GM19043 (cell line): Measurements from ENCODE around the gene MYO18A.
"Not testable (repeated sequence)": the region's sequence is repeated elsewhere in the genome, so short reads cannot be mapped to it uniquely, and the experiment has no call there.

Experiments used
- ATAC-seq: cut with Tn5 transposase; IDR thresholded peaks from one replicate; pipeline ENCODE4 v1.9.1; 2021; ENCODE audit warnings: low read depth; ENCODE audit not compliant: unreplicated experiment

MYO18A gene, protein sequence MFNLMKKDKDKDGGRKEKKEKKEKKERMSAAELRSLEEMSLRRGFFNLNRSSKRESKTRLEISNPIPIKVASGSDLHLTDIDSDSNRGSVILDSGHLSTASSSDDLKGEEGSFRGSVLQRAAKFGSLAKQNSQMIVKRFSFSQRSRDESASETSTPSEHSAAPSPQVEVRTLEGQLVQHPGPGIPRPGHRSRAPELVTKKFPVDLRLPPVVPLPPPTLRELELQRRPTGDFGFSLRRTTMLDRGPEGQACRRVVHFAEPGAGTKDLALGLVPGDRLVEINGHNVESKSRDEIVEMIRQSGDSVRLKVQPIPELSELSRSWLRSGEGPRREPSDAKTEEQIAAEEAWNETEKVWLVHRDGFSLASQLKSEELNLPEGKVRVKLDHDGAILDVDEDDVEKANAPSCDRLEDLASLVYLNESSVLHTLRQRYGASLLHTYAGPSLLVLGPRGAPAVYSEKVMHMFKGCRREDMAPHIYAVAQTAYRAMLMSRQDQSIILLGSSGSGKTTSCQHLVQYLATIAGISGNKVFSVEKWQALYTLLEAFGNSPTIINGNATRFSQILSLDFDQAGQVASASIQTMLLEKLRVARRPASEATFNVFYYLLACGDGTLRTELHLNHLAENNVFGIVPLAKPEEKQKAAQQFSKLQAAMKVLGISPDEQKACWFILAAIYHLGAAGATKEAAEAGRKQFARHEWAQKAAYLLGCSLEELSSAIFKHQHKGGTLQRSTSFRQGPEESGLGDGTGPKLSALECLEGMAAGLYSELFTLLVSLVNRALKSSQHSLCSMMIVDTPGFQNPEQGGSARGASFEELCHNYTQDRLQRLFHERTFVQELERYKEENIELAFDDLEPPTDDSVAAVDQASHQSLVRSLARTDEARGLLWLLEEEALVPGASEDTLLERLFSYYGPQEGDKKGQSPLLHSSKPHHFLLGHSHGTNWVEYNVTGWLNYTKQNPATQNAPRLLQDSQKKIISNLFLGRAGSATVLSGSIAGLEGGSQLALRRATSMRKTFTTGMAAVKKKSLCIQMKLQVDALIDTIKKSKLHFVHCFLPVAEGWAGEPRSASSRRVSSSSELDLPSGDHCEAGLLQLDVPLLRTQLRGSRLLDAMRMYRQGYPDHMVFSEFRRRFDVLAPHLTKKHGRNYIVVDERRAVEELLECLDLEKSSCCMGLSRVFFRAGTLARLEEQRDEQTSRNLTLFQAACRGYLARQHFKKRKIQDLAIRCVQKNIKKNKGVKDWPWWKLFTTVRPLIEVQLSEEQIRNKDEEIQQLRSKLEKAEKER (N-terminal part only)

DNA sequence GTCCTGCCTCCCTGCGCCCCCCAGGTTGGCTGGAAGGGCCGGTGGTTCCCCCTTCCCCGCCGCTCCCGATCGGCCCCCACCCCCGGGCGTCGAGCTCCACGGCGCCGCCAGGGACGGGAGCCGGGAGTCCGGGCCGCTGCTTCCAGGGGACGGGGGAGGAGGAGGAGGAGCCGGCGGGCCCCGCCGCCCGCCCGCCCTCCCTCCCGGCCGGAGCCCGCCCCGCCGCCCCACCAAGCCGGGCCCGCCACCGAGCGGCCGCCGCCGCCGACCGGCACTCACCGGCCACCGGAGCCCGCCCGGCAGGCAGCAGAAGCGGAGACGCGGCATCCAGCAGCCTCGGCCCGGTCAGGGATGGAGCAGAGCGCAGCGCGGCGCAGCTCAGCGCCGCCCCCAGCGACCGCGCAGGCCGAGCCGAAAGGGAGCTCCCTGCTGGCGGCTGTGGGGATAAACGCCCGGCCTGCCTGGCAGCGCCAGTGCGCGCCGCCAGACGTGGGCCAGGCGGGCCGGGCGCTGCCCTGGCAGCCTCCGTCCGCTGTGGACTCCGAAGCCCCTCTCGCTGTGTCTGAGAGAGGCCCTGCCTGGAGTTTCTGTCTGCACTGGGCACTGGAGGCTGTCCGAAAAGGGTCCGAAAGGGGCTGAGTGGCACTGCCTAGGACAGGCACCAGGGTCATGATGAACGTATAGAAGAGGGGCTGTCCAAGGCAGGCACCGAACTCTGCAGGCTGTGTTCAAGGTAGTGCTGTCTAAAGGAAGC, at the start of gene MYO18A:
Gene MYO18A, minus strand, starts transcription at position 365 of the 754 bp plus-strand sequence. CDS start 13,458 bp downstream, outside the sequence.
- ATAC-seq, result peak; percentile 70

DNA sequence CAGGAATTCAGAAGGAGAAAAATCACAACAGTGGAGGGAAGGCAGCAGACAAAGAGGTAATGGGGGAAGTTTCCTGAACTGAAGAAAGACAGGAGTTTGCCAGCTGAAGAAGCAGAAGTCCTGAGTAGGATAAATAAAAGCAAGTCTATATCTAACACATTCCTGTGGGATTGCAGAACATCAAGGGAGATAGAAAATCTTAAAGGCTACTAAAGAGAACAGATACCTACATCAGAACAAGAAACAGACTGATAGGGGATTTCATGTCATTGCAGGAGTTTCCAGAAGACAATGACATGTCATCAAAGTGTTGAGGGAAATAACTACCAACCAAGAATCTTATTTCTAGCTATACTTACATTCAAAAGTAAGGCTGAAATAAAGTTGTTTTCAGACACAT, 45.2 kb upstream of the MYO18A start:
- ATAC-seq, result no peak

DNA sequence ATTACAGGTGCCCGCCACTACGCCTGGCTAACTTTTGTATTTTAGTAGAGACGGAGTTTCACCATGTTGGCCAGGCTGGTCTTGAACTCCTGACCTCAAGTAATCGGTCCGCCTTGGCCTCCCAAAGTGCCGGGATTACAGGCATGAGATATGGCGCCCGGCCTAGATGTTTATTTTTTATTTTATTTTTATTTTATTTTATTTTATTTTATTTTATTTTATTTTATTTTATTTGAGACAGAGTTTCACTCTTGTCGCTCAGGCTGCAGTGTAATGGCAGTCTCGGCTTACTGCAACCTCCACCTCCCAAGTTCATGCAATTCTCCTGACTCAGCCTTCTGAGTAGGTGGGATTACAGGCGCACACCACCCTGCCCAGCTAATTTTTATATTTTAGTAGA, 41.1 kb upstream of the MYO18A start:
- ATAC-seq, result not testable (repeated sequence)

DNA sequence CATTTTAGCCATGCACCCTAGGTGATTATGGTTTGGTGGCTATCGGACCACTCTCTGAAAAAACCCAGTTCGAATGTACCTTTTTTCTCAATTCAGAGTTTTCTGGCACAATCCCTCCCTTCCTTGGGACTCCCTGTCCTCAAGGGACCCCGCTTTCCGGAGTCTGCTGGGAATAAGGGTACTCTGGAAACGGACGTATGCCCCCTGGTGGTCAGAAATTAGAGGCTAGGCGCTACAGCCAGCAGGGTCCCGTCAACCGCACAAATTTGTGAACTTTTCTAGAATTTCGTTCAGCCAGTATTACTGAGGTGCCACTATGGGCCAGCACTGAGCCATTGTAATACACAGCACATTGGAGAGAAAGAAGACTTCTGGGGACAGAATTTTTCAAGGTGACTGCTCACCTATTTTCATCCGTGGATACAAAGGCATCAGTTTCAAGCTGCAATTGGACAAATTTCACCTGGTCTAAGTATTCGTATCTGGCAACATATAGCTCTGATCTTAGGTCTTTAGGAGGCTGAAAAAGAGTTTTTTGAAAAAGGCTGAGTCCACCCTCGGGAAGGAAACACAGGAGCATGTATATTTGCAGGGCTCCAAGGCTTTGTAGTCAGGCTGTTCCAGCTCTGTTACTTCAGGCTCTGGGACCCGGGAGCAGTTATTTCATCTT, 39.3 kb upstream of the MYO18A start:
- no peak for ATAC-seq

DNA sequence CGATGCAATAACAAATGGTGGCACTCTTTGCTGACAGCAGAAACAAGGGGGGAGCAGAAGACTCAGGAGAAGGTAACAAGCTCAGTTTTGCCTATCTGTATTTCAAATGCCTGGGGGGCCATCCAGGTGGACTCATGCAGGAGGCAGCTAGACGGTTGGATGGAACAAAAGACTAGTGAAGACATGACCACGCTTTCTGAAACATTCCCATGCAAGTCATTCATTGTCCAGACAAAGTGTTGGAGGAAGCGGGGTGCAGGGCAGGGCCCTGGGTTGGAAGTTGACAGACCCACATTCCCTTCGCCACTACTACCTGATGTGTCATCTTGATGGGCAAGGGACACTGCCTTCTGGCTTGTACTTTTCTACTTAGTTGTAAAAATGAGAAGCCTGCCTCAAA, 36.7 kb upstream of the MYO18A start:
- no peak for ATAC-seq

DNA sequence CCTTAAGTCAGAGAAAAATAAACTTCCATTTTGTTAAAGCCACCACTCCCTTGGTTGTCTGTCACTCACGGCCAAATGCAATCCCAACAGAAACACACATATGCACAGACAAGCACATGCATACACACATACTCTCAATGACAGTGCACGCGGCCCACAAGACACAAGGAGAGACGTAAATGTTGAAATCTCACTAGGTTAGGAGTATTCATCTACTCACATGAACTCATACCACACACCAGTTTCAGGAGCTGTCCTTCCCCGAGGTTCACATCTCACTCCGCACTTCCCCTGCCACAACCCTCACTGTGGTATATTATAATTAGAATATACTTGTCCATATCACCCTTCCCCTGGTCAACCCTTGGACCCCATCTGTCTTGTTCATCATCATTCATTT, 36.0 kb upstream of the MYO18A start:
- no peak for ATAC-seq

DNA sequence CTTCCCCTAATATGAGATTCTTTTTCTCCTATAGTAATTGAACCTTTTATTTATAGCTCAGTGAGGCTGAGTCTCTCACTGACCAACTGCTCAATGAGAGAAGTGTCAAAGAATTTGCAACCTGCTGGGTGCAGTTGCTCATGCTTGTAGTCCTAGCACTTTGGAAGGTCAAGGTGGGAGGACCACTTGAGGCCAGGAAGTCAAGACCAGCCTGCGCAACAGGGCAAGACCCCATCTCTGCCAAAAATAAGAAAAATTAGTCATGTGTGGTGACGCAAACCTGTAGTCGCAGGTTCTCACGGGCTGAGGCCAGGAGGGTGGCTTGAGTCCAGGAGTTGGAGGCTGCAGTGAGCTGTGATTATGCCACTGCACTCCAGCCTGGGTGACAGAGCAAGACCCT, 35.5 kb upstream of the MYO18A start:
- no peak for ATAC-seq

DNA sequence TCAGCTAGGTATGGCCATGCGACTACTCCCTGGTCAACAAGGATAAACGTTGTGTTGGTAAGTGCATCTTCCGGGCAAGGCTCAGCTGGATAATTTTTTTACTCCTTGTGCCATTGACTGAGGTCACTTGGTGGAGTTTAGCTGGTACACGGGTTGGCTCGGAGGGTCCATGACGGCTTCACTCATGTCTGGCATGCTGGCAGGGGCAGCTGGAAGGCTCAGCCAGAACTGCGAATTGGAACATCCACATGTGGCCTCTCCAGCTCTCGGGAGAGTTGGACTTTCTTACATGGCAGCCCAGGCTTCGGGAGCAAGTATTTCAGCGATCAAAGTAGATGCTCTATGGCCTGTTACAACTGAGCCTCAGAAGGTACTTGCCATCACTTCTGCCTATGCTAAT, 35.0 kb upstream of the MYO18A start:
- no peak for ATAC-seq

DNA sequence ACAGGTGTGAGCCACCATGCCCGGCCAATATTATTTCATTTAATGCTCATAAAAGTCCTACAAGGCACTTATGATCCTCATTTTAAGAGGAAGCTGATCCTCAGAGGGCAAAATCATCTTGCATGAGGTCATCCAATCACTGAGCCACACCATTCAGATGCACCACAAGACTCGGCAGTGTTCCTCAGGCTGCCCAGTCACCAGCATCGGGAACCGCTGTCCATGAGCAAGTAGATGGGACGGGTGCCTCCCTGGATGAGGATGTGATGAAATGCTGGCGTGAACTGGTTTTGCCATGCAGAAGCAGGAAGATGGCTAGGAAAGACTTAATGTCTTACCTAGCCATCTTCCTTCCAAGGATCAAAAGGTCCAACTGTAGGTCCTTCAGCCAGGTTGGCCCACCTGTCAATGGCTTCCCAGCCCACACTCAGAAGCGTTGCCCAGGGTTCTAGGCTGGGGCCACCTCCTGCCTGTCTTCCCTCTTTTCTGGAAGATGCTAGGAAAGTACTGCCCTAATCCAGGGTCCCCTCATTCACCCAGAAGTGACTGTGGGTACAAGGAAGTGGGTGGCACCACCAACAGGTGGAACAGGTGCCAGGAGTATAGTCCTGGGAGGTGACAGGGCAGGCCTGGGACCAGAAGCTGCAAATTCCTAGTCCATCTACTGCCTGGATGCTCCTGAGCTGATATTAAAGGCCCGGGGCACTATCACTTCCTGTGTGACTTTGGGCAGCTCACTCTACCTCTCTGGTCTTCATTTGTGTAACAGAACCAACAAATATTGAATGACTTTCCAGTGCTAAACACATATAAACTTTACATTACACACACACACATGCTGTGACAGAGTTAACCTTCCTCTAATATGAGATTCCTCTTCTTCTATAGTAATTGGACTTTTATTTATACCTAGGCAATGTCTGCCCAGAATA, 34.3 kb upstream of the MYO18A start:
- no peak for ATAC-seq

DNA sequence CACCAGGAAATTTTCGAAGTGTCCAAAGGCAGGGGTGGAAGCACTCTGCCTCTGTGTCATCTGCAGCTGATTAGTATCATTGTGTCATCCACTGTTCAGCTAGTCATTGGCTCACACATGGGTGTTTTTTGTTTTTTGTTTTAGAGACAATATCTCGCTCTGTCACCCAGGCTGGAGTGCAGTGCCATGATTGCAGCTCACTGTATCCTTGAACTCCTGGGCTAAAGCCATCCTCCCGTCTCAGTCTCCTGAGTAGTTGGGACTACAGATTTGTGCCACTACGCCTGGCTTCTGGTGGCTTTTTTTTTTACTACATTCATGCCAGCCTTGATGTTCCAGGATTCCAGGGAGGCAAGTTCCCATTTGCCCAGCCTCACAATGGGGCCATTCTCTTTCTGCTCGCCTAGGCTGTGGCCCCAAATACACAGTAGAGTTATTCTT, 32.5 kb upstream of the MYO18A start:
- ATAC-seq, result no peak

DNA sequence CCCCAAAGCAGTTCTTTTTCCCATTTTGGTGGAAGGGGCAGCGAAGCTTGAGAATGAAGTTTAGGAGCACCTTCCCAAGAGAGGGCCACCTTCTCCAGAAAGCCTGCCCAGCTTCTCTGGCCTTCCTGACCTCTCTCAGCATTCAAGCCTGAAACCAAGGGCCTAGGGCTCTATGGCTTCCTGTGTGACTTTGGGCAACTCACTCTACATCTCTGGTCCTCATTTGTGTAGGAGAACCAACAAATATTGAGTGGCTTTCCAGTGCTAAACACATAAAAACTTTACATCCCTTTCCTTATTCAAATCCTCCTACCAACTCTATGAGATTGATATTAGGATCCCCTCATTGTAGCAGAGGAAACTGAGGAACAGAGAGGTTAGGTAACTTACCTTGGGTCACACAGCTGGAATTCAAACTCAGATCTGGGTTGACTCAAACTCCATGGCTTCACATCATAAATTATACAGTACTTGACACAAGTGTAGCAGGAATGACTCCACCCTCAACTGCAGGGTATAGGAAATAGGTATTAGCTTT, 32.0 kb upstream of the MYO18A start:
- no peak for ATAC-seq

DNA sequence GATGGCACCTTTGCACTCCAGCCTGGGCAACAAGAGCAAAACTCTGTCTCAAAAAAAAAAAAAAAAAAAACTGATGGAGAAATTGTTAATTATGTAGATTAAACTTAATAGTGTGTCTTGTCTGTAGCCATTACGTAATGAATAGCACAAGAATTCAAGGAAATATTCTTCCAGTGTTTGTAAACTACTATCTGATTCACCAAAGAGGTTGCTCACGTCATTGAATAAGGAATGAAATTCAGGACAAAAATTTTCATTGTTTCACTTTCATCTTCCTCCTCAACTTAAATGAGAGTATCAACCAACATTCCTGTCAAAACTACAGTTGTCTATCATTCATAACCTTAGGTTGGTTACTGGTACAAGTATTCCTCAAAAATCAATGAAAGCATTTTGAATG, 30.7 kb upstream of the MYO18A start:
- no peak for ATAC-seq

DNA sequence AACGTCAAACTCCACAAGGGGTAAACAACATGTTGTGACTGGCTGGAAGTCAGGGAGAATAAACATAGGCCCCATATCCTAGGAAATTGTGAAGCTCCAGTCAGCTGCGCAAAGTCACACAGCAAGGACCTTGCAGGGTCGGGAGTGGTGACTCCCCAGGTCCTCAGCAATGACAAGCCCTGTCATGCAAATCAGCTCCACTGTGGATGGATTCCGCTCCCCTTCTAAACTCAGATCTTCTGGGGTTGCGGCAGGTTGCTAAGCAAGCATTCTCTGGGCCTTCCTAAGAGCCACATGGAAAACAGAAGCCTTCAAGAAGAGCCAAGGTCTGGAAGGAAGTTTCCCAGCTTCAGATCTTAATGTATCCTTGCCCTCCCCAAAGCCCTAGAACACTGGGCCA, 28.9 kb upstream of the MYO18A start:
- no peak for ATAC-seq

DNA sequence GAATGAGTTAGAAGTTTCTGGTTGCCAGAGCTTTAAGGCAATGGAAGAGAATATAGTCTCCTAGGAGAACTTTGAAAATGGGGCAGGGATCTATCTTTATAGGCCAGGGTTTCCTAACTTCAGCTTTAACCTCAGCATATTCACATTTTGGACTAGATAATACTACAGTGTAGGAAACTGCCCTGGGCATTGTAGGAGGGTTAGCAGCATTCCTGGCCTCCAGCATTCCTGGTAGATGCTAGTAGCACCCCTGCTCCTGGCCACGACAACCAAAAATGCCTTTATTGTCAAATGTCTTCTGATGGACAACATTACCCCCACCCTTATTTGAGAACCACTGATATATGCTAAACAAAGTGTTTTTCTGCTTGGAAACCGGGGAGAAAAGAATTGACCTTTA, 27.8 kb upstream of the MYO18A start:
- no peak for ATAC-seq

DNA sequence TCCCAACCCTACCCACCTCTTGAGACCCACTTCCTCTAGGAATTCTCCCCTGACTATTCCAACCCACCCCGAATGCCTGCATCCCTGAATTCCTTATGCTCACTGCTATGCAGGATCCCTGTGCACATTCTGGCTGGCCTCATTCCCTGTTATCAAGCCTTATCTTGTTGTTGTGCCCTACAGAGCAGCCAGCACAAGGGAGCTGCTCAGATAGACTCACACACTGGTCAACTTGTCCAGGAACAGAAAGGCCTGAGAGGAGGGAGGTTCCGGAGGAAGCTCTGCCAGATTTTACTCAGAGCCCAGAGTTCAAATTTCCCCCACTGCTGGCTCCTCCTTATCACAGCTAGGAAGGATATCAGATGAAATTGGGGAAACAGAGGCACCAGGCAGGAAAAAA, 24.8 kb upstream of the MYO18A start:
- no peak for ATAC-seq

DNA sequence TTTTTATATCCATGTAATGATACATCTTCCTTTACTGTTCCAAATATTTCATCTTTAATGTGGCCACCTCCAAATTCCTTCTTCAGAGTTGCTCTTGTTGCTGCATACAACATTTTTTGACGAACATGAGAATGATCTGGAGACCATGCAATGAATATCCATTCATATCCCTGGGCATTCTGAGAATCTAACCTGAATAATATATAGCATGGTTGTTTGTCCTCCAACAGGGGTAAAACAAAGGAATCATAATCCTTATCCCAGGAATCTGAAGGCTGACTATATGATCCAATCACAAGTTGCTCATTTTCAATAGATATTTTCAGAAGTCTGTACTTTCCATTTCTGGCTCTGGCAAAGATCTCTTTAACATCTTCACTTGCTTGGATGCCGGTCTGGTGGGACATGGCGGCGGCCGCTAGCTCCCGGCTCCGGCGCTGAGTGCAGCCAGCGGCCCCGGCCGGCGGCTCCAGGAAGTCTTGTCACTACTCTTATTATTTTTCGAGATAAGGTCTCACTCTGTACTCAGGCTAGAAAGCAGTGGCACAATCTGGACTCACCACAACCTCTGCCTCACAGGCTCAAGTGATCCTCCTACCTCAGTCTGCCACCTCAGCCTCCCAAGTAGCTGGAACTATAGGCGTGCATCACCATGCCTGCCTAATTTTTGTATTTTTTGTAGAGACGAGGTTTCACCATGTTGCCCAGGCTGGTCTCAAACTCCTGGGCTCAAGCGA, 24.0 kb upstream of the MYO18A start:
- not testable (repeated sequence) for ATAC-seq

DNA sequence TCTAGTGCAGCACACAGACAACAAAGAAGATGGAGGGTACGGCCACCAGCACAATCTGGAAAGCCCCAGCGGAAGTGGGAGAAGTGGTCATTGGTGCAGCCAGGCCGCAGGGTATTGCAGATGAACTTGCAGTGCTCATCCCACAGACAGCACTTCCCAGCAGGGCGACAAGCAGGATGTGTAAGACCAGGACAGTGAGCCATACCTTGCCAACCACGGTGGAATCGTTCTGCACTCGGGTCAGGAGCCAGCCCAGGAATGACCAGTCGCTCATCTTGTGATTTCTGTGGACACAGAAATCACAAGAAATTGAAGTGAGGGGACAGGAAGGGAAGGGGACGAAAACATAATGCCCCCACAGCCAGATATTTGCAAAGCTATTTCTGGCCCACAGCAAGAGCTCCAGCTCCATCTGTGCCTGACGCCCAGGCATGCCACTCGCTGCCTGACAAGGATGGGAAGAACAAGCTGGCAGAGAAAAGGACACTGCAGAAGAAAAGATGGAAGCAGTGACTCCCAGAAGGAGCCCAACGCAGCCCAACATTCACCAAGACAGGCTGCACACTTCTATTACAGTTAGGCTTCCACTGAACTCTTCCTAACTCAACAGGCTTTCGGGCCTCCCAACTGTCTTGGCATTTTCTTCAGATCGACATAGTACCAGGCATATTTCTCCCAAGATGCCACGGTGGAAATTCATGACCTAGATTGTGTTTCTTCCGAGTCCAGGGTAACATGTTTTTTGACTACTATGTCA, 17.5 kb upstream of the MYO18A start:
- no peak for ATAC-seq
